Vagina (tissue), 2 donors: ENCODE measurements around the gene ATP2A3. TPM values are rescaled to one million over a fixed set of nuclear protein-coding genes. Genes with fewer than 3 reads are reported as not detected.
A peak's percentile ranks its signal among the peaks of the same experiment; 100 is the strongest.

Experiments used
- DNase-seq, 2 donors: peaks; one replicate each; pipeline ENCODE4 v3.0.0-alpha.2; 2017; ENCODE audit errors: extremely low spot score in 2 of 2
- H3K27ac ChIP-seq: fragments of 200-600 bp; sonication (generic); one replicate; pipeline ENCODE4 v1.5.1; 2019
- H3K27me3 ChIP-seq: fragments of 200-600 bp; sonication (generic); one replicate; pipeline ENCODE4 v1.5.1; 2019
- H3K36me3 ChIP-seq, 2 donors: fragments of 200-600 bp; sonication (generic); one replicate each; pipeline ENCODE4 v1.5.1; 2017 to 2019
- H3K4me1 ChIP-seq: fragments of 200-600 bp; sonication (generic); one replicate; pipeline ENCODE4 v1.5.1; 2019
- H3K4me3 ChIP-seq, 2 donors: fragments of 200-600 bp; sonication (generic); 1 replicate in 1 of 2; 2 replicates in 1 of 2; pipeline ENCODE4 v1.5.1; 2016 to 2019
- H3K9me3 ChIP-seq: fragments of 200-600 bp; sonication (generic); one replicate; pipeline ENCODE4 v1.5.1; 2019
- POLR2A ChIP-seq, 2 donors: fragments of 450-650 bp; IDR thresholded peaks; one replicate each; pipeline ENCODE4 v1.6.1; 2017; ENCODE audit warnings: antibody characterized with exemption in 2 of 2, mild to moderate bottlenecking in 2 of 2, moderate library complexity in 2 of 2
- POLR2AphosphoS5 ChIP-seq, 2 donors: sonication (generic); formaldehyde crosslinking; IDR thresholded peaks; one replicate each; pipeline ENCODE4 v1.9.0; 2017; ENCODE audit warnings: antibody characterized with exemption in 2 of 2, mild to moderate bottlenecking in 2 of 2, low read depth in 1 of 2; ENCODE audit not compliant: insufficient read depth in 1 of 2
- intact Hi-C: fragments of 100-400 bp; cut with DNase I; formaldehyde crosslinking; loops from one replicate; pipeline ENCODE4 v1.15.1; 2023
- total RNA-seq: library from RNA; depleted of rRNA; stranded (reverse); fragments of >200 nt; gene quantifications from one replicate; pipeline ENCODE4 v1.2.3, GENCODE V29; 2016
- TF ChIP-seq, protein P1 (sequence below), 3 experiments: fragments of 450-650 bp in 2 of 3; fragments of 200-600 bp in 1 of 3; sonication (generic) in 1 of 3; IDR thresholded peaks; one replicate each; pipeline ENCODE4 v1.5.1; 2017 to 2019; ENCODE audit warnings: antibody characterized with exemption in 3 of 3, mild to moderate bottlenecking in 2 of 3, moderate library complexity in 2 of 3

The ATP2A3 gene
- total RNA-seq, 1 donor from 2014 or later = 15.5 TPM

DNA sequence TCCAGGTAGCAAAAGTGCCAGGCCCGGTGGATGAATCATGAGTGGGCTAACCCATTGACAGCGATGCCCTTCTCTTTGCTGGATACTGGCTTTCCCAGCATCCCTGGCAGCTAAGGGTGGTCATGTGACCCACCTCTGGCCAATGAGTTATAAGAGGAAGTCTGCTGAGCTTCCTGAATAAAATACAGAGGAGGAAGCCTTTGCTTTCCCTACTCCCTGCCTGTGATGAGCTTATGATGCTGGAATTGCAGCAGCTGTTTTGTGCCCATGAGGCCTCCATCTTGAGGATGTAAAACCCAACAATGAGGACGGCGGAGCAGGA is 15.0 kb upstream of the ATP2A3 start:
- H3K4me3 ChIP-seq = no peak overlapping the region
- no peak for DNase-seq
- no peaks in the 10 kb centered on the region for H3K36me3 ChIP-seq
- peaks cover 13% of the 10 kb centered on the region for H3K4me1 ChIP-seq
- H3K9me3 ChIP-seq = no peaks in the 10 kb centered on the region
- H3K27me3 ChIP-seq = no peaks in the 10 kb centered on the region
- no peak overlapping the region for H3K27ac ChIP-seq
- no peak for TF ChIP-seq POLR2A (IDR thresholded peaks at IDR 0.05)
- intact Hi-C loops = no loop called here

DNA sequence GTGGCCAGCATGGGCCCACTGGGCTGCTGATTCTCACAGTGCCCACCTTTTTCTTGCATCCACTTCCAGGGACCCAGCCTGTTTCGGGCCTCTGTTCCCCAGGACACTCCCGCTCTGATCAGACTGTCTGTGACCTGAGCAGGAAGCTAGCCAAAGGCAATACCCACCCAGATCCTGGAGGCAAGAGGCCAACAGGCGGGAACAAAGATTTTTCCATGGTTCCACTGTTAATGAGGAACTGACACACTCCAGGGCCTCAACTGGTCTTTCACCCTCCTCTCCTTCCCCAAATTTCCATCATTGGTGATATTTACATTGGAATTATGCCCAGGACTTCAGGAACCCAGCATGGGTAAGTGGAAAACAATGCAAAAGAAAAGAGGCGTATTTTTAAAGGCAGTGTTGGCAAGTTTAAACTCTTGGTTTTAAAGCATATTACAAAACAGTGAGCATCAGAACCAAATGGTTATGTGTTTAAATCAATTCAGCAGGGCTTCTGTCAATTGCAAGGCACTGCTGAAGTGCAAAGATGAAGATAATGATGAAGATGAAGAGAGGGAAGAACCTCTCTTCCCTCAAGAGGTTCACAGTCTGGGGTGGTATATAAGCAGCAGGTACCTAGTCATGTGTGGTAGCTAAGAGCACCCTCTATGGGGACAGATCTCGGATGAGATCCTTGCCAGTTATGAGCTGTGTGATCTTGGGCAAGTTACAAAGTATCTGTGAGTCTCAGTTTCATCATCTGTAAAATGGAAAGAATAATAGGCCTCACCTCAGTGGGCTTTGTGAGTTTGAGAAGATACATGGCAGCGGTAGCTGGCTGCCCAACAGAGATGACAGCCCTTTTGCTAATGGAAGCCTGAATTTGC is 14.4 kb upstream of the ATP2A3 start:
- Histone ChIP-seq H3K27ac (no peak overlapping the region), H3K36me3 (no peaks in the 10 kb centered on the region), H3K4me3 (no peak overlapping the region), H3K4me1 (peaks cover 13% of the 10 kb centered on the region), H3K27me3 (no peaks in the 10 kb centered on the region), H3K9me3 (no peaks in the 10 kb centered on the region)
- intact Hi-C loops = no loop called here
- no peak for DNase-seq
- TF ChIP-seq, protein P1, sequence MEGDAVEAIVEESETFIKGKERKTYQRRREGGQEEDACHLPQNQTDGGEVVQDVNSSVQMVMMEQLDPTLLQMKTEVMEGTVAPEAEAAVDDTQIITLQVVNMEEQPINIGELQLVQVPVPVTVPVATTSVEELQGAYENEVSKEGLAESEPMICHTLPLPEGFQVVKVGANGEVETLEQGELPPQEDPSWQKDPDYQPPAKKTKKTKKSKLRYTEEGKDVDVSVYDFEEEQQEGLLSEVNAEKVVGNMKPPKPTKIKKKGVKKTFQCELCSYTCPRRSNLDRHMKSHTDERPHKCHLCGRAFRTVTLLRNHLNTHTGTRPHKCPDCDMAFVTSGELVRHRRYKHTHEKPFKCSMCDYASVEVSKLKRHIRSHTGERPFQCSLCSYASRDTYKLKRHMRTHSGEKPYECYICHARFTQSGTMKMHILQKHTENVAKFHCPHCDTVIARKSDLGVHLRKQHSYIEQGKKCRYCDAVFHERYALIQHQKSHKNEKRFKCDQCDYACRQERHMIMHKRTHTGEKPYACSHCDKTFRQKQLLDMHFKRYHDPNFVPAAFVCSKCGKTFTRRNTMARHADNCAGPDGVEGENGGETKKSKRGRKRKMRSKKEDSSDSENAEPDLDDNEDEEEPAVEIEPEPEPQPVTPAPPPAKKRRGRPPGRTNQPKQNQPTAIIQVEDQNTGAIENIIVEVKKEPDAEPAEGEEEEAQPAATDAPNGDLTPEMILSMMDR (IDR thresholded peaks at IDR 0.05) = no peak
- TF ChIP-seq POLR2AphosphoS5 (IDR thresholded peaks at IDR 0.05; ENCODE audit: insufficient read depth in 1 of 2, low read depth in 1 of 2) = peak in 1 of 2 donors; percentile 78

DNA sequence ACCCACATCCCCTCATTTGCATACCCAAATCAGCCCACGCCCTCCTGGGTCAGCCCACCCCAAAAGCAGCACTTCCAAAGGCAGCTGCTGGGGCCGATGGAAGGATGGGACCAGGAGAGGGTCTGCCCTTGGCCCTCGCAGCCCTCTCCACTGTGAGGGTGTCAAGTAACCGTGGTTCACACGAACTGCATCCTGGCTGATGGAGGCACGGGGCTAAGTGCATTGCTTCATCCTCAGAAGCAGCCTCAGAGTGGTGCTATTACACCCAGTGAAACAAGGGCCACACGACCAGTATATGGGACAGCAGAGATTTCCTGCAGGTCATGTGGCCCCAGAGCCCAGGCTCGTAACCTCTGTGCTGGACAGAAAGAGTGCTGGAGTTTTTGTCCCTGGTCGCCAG is 13.2 kb upstream of the ATP2A3 start:
- no peaks in the 10 kb centered on the region for H3K27me3 ChIP-seq
- intact Hi-C loops = no loop called here
- H3K9me3 ChIP-seq = no peaks in the 10 kb centered on the region
- no peaks in the 10 kb centered on the region for H3K36me3 ChIP-seq
- H3K4me1 ChIP-seq = peaks cover 13% of the 10 kb centered on the region
- no peak for DNase-seq
- H3K27ac ChIP-seq = no peak overlapping the region
- TF ChIP-seq POLR2AphosphoS5 (IDR thresholded peaks at IDR 0.05; ENCODE audit: insufficient read depth in 1 of 2, low read depth in 1 of 2) (no peak), POLR2A (IDR thresholded peaks at IDR 0.05) (no peak)
- TF ChIP-seq, protein P1 (IDR thresholded peaks at IDR 0.05) = no peak
- H3K4me3 ChIP-seq = no peak overlapping the region

DNA sequence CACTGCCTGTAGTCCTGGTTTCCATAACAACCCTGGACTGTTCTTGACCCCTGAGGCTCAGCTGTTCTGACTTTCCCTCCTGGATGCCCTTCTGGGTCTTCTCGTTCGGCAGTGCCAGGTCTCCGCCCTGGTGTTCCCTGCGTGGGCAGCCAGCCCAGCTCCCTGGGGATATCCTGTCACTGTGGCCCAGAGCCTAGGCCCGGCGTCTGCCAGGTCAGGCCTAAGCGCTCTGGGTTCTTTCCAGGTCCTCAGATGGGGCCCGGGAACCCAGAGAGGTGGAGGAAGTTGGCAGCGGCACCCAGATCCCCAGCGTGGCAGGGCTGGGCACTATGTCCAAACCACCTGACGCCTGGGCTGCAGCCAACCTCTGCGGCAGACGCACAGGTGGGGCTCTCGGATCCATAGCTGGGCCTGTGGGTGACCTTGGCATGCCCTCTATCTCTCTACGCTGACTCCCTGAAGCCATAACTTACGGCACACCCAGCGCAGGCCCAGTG is 12.5 kb upstream of the ATP2A3 start:
- DNase-seq = no peak
- no peaks in the 10 kb centered on the region for H3K27me3 ChIP-seq
- intact Hi-C loops = no loop called here
- no peak overlapping the region for H3K4me3 ChIP-seq
- no peaks in the 10 kb centered on the region for H3K9me3 ChIP-seq
- no peak overlapping the region for H3K27ac ChIP-seq
- TF ChIP-seq, protein P1 (IDR thresholded peaks at IDR 0.05) = no peak
- TF ChIP-seq POLR2A (IDR thresholded peaks at IDR 0.05) (no peak), POLR2AphosphoS5 (IDR thresholded peaks at IDR 0.05; ENCODE audit: insufficient read depth in 1 of 2, low read depth in 1 of 2) (no peak)
- peaks cover 13% of the 10 kb centered on the region for H3K4me1 ChIP-seq
- no peaks in the 10 kb centered on the region for H3K36me3 ChIP-seq

DNA sequence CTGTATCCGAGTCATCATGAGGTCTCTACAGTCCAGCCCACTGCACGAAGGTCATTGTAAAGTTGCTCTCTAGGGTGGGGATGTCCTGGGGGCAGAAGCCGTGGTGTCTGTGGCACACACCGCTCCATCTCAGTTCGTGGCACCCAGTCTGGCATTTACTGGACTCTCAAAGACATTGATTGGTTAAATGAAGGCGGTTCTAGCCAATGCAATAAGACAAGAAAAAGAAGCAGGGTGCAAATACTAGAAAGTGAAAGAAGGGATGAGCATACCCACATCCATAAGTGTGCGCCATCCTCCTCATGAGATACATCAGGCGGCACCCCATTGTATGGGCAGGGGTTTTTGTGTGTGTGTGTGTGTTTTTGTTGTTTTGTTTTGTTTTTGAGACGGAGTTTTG is 10.7 kb upstream of the ATP2A3 start:
- intact Hi-C loops = no loop called here
- H3K27me3 ChIP-seq = no peaks in the 10 kb centered on the region
- no peaks in the 10 kb centered on the region for H3K9me3 ChIP-seq
- DNase-seq = no peak
- H3K36me3 ChIP-seq = no peaks in the 10 kb centered on the region
- H3K27ac ChIP-seq = no peak overlapping the region
- no peak for TF ChIP-seq POLR2AphosphoS5 (IDR thresholded peaks at IDR 0.05; ENCODE audit: insufficient read depth in 1 of 2, low read depth in 1 of 2)
- TF ChIP-seq POLR2A (IDR thresholded peaks at IDR 0.05) = no peak
- TF ChIP-seq, protein P1 (IDR thresholded peaks at IDR 0.05) = no peak
- no peak overlapping the region for H3K4me3 ChIP-seq
- H3K4me1 ChIP-seq = peaks cover 13% of the 10 kb centered on the region
